ENCODE data around the gene SWAP70.

DNA sequence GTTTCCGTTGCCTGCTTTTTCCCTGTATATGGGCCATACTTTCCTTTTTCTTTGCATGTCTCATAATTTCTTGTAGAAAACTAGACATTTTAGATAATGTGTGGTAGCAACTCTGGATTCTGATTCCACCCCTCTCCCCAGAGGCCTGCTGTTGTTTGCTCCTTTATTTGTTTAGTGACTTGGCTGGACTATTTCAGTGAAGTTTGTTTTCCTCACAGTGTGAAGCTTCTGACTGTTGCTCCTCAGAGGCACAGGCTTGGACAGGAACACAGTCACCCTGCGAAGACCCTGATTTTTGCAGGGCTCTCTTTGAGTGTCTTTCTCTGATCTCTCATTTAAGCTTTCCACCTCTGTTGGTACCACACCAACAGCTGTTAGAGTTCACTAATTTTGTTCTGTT lies 72.5 kb downstream of the SWAP70 start:
- TF ChIP-seq, protein P1, sequence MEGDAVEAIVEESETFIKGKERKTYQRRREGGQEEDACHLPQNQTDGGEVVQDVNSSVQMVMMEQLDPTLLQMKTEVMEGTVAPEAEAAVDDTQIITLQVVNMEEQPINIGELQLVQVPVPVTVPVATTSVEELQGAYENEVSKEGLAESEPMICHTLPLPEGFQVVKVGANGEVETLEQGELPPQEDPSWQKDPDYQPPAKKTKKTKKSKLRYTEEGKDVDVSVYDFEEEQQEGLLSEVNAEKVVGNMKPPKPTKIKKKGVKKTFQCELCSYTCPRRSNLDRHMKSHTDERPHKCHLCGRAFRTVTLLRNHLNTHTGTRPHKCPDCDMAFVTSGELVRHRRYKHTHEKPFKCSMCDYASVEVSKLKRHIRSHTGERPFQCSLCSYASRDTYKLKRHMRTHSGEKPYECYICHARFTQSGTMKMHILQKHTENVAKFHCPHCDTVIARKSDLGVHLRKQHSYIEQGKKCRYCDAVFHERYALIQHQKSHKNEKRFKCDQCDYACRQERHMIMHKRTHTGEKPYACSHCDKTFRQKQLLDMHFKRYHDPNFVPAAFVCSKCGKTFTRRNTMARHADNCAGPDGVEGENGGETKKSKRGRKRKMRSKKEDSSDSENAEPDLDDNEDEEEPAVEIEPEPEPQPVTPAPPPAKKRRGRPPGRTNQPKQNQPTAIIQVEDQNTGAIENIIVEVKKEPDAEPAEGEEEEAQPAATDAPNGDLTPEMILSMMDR (conservative IDR thresholded peaks at IDR 0.05; ENCODE audit: low read depth, low read length), result no peak
- no peak for TF ChIP-seq EZH2 (IDR thresholded peaks at IDR 0.05; ENCODE audit: borderline replicate concordance, low read depth, low read length, poor library complexity, severe bottlenecking)
